ENCODE results near the gene PARP16. TPM values are rescaled to one million over a fixed set of nuclear protein-coding genes. Genes with fewer than 3 reads are reported as not detected.

Gene PARP16
- total and polyA plus RNA-seq, 9 of the 15 experiments (the other 6 are each of a cell fraction or from before 2014, with no cell fraction given) = 3.0 to 9.9 (median 5.8) TPM

DNA sequence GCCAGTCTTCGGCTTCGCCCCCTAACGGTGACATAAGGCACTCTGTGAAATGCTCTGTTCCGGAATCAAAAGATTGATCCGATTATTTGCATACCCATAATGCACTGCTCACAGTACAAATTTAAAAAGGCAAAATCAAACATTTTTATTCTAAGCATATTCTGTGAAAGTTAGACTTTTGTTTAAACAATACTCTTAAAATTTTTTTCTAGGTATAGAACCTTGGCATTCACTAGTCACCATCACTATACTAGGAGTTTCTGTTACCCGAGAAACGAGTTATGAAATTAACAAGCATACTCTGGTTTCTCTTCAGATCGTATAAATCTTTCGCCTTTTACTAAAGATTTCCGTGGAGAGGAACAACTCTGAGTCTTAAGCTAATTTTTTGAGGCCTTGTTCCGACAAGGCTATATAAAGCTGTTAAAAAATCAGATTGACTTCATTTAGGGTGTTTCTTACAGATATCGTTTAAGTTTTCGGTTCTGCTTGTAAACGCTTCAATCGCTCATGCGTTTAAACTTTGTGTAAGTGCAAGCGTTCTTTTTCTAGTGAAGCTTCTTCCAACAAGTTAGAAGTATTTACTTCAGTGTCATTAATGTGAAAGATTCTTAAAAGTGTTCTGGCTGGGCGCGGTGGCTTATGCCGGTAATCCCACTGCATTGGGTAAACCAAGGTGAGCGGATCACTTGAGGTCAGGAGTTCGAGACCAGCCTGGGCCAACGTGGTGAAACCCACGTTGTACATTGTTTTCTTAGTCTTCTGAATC, 17.9 kb upstream of the PARP16 start, which contains the start of gene RNU5B-1 (continued):
- TF ChIP-seq POLR2AphosphoS2 (IDR thresholded peaks at IDR 0.05; ENCODE audit: low read length) (peak; percentile 100), HLTF (IDR thresholded peaks at IDR 0.05) (peak; percentile 75), SP2 (IDR thresholded peaks at IDR 0.05; ENCODE audit: extremely low read depth, low read depth, low read length, poor library complexity, severe bottlenecking) (no peak), DPF2 (IDR thresholded peaks at IDR 0.05) (peak; percentile 71), HMBOX1 (IDR thresholded peaks at IDR 0.05) (peak; percentile 98), GABPB2 (CRISPR knock-in tag; conservative IDR thresholded peaks at IDR 0.05) (peak; percentile 96), MCM7 (IDR thresholded peaks at IDR 0.05) (no peak), MIER1 (IDR thresholded peaks at IDR 0.05; ENCODE audit: low read depth) (no peak), ZBTB7A (IDR thresholded peaks at IDR 0.05; ENCODE audit: borderline replicate concordance, control insufficient read depth, low read depth, low read length) (0 out of 2 replicates have a peak, but pooled peaks have one; percentile 47), RAD21 (CRISPR knock-in tag; conservative IDR thresholded peaks at IDR 0.05 in 1 of 2, IDR thresholded peaks at IDR 0.05 in 1 of 2) (peak; percentile 5 to 27; a peak in 3 of 4 replicates), ZNF408 (CRISPR knock-in tag; IDR thresholded peaks at IDR 0.05; ENCODE audit: low read depth) (no peak), ZHX1 (conservative IDR thresholded peaks at IDR 0.05; ENCODE audit: low read length) (peak; percentile 92; the same call in 1 of the 2 replicates), ZNF584 (CRISPR knock-in tag; IDR thresholded peaks at IDR 0.05; ENCODE audit: low read depth) (no peak; the same call in 1 of the 2 replicates), SETDB1 (IDR thresholded peaks at IDR 0.05; ENCODE audit: low read length) (no peak), MLX (CRISPR knock-in tag; conservative IDR thresholded peaks at IDR 0.05) (peak in 1 of 2 experiments; percentile 96; a peak in 2 of 4 replicates), FOXK2 (conservative IDR thresholded peaks at IDR 0.05 in 1 of 2, IDR thresholded peaks at IDR 0.05 in 1 of 2; ENCODE audit: low read depth in 2 of 2) (peak; percentile 45 to 79; a peak in 3 of 4 replicates), NELFE (IDR thresholded peaks at IDR 0.05; ENCODE audit: insufficient read depth, insufficient read length) (no peak), SIN3A (IDR thresholded peaks at IDR 0.05; ENCODE audit: borderline replicate concordance in 2 of 2, control insufficient read depth in 1 of 2, low read depth in 2 of 2, low read length in 2 of 2) (peak; percentile 79 to 98)
- TF ChIP-seq, protein P1, sequence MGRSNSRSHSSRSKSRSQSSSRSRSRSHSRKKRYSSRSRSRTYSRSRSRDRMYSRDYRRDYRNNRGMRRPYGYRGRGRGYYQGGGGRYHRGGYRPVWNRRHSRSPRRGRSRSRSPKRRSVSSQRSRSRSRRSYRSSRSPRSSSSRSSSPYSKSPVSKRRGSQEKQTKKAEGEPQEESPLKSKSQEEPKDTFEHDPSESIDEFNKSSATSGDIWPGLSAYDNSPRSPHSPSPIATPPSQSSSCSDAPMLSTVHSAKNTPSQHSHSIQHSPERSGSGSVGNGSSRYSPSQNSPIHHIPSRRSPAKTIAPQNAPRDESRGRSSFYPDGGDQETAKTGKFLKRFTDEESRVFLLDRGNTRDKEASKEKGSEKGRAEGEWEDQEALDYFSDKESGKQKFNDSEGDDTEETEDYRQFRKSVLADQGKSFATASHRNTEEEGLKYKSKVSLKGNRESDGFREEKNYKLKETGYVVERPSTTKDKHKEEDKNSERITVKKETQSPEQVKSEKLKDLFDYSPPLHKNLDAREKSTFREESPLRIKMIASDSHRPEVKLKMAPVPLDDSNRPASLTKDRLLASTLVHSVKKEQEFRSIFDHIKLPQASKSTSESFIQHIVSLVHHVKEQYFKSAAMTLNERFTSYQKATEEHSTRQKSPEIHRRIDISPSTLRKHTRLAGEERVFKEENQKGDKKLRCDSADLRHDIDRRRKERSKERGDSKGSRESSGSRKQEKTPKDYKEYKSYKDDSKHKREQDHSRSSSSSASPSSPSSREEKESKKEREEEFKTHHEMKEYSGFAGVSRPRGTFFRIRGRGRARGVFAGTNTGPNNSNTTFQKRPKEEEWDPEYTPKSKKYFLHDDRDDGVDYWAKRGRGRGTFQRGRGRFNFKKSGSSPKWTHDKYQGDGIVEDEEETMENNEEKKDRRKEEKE (IDR thresholded peaks at IDR 0.05; ENCODE audit: borderline replicate concordance in 1 of 2, control insufficient read depth in 1 of 2, low read depth in 2 of 2, low read length in 1 of 2) = peak; percentile 52 to 100; a peak in 3 of 4 replicates

All from K562 (cell line).